GM23338 (cell line): ENCODE measurements around the gene FXN.
"Not testable (repeated sequence)": the region's sequence is repeated elsewhere in the genome, so short reads cannot be mapped to it uniquely, and the experiment has no call there.

Experiments
- CREB1 ChIP-seq: fragments of 250-450 bp; sonication (Bioruptor Pico); IDR thresholded peaks from 2 replicates; pipeline ENCODE4 v1.5.0; 2020; ENCODE audit warnings: low read depth, mild to moderate bottlenecking, moderate library complexity
- CTCF ChIP-seq, 2 experiments: fragments of 200-600 bp in 1 of 2; sonication (generic) in 1 of 2; conservative IDR thresholded peaks; 2 replicates each; pipeline versions ENCODE4 v1.5.1 to v1.6.1; 2016 to 2017; ENCODE audit warnings: antibody characterized with exemption in 2 of 2, low read depth in 2 of 2, mild to moderate bottlenecking in 2 of 2, moderate library complexity in 1 of 2
- ETS1 ChIP-seq: IDR thresholded peaks from 2 replicates; pipeline ENCODE4 v1.6.1; 2016; ENCODE audit warnings: antibody characterized with exemption
- EZH2 ChIP-seq: fragments of 200-600 bp; sonication (generic); IDR thresholded peaks from one replicate; pipeline ENCODE4 v1.8.0; 2017; ENCODE audit warnings: antibody characterized with exemption, mild to moderate bottlenecking, low read depth; ENCODE audit not compliant: unreplicated experiment
- EZH2phosphoT487 ChIP-seq: fragments of 200-600 bp; sonication (generic); IDR thresholded peaks from one replicate; pipeline ENCODE4 v1.8.1; 2018; ENCODE audit warnings: antibody characterized with exemption; ENCODE audit not compliant: unreplicated experiment
- JUNB ChIP-seq: IDR thresholded peaks from one replicate; pipeline ENCODE4 v1.6.1; 2016; ENCODE audit warnings: antibody characterized with exemption; ENCODE audit not compliant: unreplicated experiment
- POLR2AphosphoS5 ChIP-seq: IDR thresholded peaks from 2 replicates; pipeline ENCODE4 v1.6.1; 2016; ENCODE audit warnings: antibody characterized with exemption, low read depth
- REST ChIP-seq: IDR thresholded peaks from one replicate; pipeline ENCODE4 v1.6.1; 2018; ENCODE audit warnings: antibody characterized with exemption; ENCODE audit not compliant: unreplicated experiment

GRCh38 chr9:69108706-69109105 lies 73.2 kb downstream of the FXN start:
- TF ChIP-seq CTCF (conservative IDR thresholded peaks at IDR 0.05; ENCODE audit: low read depth in 2 of 2); EZH2; JUNB; ETS1; POLR2AphosphoS5; EZH2phosphoT487; CREB1 (CRISPR knock-in tag); REST: not testable (repeated sequence)
